Measurements from ENCODE around the gene PCDH15.

PCDH15 gene

DNA sequence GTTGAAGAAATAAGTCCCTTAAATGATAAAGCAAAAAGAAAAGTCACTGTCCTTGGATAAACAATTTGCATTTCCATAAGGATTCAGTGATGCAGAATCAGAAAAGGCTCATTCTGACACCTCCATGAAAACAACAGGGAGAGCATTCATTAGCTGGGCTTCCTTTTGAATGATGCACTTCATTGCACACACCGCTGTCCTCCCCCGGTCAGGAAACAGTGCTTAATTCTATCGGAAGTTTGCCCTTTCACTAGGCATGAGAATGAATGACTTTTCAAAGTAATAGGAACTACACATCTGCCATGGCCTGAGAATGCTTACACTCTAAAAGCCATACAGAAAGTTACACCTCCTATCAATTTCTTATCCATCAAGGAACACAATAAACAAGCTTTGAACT lies 4.2 kb downstream of the PCDH15 start:
- Histone ChIP-seq H3K27ac (ENCODE audit: low read depth, low read length) (no peak overlapping the region), H3K79me2 (ENCODE audit: control insufficient read depth, insufficient read depth, low read length, unreplicated experiment) (no peaks in the 10 kb centered on the region), H3K4me3 (ENCODE audit: low read depth, low read length) (no peak overlapping the region), H3K4me1 (ENCODE audit: control insufficient read depth, insufficient read depth, low read length, unreplicated experiment) (no peaks in the 10 kb centered on the region), H3K36me3 (ENCODE audit: insufficient read depth, low read length) (no peaks in the 10 kb centered on the region), H2AFZ (ENCODE audit: low read length, unreplicated experiment) (no peak overlapping the region), H3K27me3 (ENCODE audit: insufficient read depth, low read length) (no peaks in the 10 kb centered on the region)

DNA sequence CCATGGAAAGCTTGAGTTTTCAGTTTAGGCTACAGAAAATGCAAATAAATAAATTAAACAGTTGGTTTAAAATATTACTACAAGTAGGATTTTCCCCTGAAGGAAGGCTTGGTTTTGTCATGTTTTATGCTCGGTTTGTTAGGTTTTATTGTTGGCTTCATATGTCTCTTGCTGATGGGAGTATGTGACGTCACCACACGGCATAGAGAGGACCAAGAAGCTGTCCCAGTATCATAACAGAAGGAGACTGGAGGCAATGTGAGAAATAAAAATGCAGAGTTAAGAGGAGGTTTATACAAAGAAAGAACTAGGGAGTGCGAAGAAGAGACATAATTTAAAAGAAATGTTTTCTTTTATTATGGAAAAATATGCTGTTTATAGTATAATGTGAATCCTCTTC lies 24.4 kb downstream of the PCDH15 start:
- Histone ChIP-seq H3K36me3 (ENCODE audit: insufficient read depth, low read length) (no peaks in the 10 kb centered on the region), H3K4me3 (ENCODE audit: low read depth, low read length) (no peak overlapping the region), H3K27me3 (ENCODE audit: insufficient read depth, low read length) (no peaks in the 10 kb centered on the region), H2AFZ (ENCODE audit: low read length, unreplicated experiment) (no peak overlapping the region), H3K79me2 (ENCODE audit: control insufficient read depth, insufficient read depth, low read length, unreplicated experiment) (no peaks in the 10 kb centered on the region), H3K4me1 (ENCODE audit: control insufficient read depth, insufficient read depth, low read length, unreplicated experiment) (no peaks in the 10 kb centered on the region), H3K27ac (ENCODE audit: low read depth, low read length) (no peak overlapping the region)

DNA sequence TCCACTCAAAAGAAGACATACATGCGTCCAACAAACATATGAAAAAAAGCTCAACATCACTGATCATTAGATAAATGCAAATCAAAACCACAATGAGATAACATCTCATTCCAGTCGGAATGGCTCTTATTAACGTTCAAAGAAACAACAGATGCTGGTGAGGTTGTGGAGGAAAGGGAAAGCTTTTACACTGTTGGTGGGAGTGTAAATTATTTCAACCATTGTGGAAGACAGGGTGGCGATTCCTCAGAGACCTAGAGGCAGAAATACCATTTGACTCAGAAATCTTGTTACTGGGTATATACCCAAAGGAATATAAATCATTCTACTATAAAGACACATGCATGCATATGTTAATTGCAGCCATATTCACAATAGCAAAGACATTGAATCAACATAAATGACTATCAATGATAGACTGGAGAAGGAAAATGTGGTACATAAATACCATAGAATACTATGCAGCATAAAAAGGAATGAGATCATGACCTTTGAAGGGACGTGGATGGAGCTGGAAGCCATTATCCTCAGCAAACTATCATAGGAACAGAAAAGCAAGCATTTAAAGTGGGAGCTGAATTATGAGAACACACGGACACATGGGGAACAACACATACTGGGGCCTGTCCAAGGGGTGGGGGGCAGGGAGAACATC lies 28.4 kb downstream of the PCDH15 start:
- H3K79me2 ChIP-seq (ENCODE audit: control insufficient read depth, insufficient read depth, low read length, unreplicated experiment), result no peaks in the 10 kb centered on the region
- no peak overlapping the region for H3K27ac ChIP-seq (ENCODE audit: low read depth, low read length)
- H3K27me3 ChIP-seq (ENCODE audit: insufficient read depth, low read length), result no peaks in the 10 kb centered on the region
- H2AFZ ChIP-seq (ENCODE audit: low read length, unreplicated experiment), result no peak overlapping the region
- H3K4me3 ChIP-seq (ENCODE audit: low read depth, low read length), result no peak overlapping the region
- no peaks in the 10 kb centered on the region for H3K4me1 ChIP-seq (ENCODE audit: control insufficient read depth, insufficient read depth, low read length, unreplicated experiment)
- no peaks in the 10 kb centered on the region for H3K36me3 ChIP-seq (ENCODE audit: insufficient read depth, low read length)

DNA sequence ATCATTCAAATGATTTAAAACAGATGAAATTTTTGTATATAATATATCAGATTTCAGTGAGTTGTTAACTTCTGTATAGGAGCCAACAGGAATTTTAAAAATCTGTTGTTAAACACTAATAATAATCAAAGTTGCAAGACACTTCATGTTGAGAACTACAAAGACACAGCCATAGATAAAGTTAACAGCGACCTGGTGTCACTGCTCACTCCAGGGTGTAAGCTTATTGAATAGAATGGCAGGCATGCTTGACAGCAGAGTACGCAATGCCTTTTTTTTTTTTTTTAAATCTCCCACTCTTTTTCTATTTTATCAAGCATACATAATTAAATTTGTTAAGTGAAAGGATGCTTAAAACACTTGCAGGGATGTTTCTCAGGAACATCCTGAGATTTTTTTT lies 32.0 kb downstream of the PCDH15 start:
- Histone ChIP-seq H3K36me3 (ENCODE audit: insufficient read depth, low read length) (no peaks in the 10 kb centered on the region), H3K27ac (ENCODE audit: low read depth, low read length) (no peak overlapping the region), H3K4me3 (ENCODE audit: low read depth, low read length) (no peak overlapping the region), H3K4me1 (ENCODE audit: control insufficient read depth, insufficient read depth, low read length, unreplicated experiment) (no peaks in the 10 kb centered on the region), H3K27me3 (ENCODE audit: insufficient read depth, low read length) (no peaks in the 10 kb centered on the region), H3K79me2 (ENCODE audit: control insufficient read depth, insufficient read depth, low read length, unreplicated experiment) (no peaks in the 10 kb centered on the region), H2AFZ (ENCODE audit: low read length, unreplicated experiment) (no peak overlapping the region)

DNA sequence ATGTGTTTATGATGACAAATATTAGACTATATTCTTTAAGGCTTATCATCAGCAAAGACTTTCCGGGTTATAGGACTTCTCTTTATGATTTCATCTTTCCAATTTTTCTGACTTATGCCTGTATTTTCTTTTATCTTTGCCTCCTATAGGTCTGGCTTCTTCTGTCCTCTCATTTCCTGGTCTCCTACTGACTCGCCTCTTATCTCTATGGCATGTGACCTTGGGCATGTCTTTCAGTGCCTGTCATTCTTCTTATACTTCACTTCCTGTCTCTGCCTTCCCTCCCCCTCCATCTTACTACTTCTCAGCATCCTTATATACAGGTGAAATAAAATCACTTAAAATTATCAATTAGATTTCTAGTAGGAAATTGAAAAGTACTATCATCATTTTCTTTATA lies 42.2 kb downstream of the PCDH15 start:
- no peak overlapping the region for H3K4me3 ChIP-seq (ENCODE audit: low read depth, low read length)
- H3K27ac ChIP-seq (ENCODE audit: low read depth, low read length), result no peak overlapping the region
- no peaks in the 10 kb centered on the region for H3K79me2 ChIP-seq (ENCODE audit: control insufficient read depth, insufficient read depth, low read length, unreplicated experiment)
- H3K27me3 ChIP-seq (ENCODE audit: insufficient read depth, low read length), result no peaks in the 10 kb centered on the region
- H3K4me1 ChIP-seq (ENCODE audit: control insufficient read depth, insufficient read depth, low read length, unreplicated experiment), result no peaks in the 10 kb centered on the region
- no peak overlapping the region for H2AFZ ChIP-seq (ENCODE audit: low read length, unreplicated experiment)
- H3K36me3 ChIP-seq (ENCODE audit: insufficient read depth, low read length), result no peaks in the 10 kb centered on the region

DNA sequence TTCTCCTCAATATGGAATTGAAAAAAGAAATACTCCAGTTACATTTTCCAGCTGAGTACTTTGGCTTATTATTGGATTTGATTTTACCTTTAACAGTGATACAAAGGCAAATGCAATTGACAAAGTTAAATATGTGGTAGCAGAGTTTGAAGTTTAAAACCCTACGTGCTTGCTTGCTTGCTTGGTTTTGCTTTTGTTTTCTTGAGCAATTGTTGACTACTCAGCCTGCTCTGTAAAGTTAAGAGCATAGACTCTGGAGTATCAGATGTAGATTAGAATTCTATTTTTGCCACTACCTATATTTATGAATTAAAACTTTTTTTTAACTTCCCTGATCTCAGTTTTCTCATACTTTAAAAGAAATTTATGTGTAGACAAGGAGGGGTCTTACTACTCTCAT lies 51.4 kb downstream of the PCDH15 start:
- H2AFZ ChIP-seq (ENCODE audit: low read length, unreplicated experiment), result no peak overlapping the region

DNA sequence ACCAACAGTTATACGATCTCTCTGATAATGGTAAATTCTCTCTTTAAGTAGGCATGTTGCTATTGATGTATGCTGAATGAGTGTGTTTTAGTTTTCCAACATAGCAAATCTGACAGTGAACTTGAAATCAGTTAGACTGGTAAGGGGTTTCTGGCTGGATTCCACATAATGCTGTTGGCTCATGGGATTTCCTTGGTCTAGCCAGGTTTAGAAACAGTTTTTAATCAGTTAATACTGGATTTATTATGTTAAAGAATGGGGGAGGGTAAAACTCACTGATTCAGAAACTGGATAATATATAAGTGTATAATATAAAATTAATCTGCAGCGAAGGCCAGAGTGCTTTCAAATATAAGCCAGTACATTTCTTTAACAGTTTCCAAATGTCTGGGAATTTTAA lies 55.6 kb downstream of the PCDH15 start:
- Histone ChIP-seq H3K79me2 (ENCODE audit: control insufficient read depth, insufficient read depth, low read length, unreplicated experiment) (no peaks in the 10 kb centered on the region), H3K27ac (ENCODE audit: low read depth, low read length) (no peak overlapping the region), H3K4me1 (ENCODE audit: control insufficient read depth, insufficient read depth, low read length, unreplicated experiment) (no peaks in the 10 kb centered on the region), H3K27me3 (ENCODE audit: insufficient read depth, low read length) (no peaks in the 10 kb centered on the region), H2AFZ (ENCODE audit: low read length, unreplicated experiment) (no peak overlapping the region), H3K4me3 (ENCODE audit: low read depth, low read length) (no peak overlapping the region), H3K36me3 (ENCODE audit: insufficient read depth, low read length) (no peaks in the 10 kb centered on the region)

More for the DNA sequence above, 51.4 kb downstream of the PCDH15 start:
- Histone ChIP-seq H3K4me1 (ENCODE audit: control insufficient read depth, insufficient read depth, low read length, unreplicated experiment) (no peaks in the 10 kb centered on the region), H3K36me3 (ENCODE audit: insufficient read depth, low read length) (no peaks in the 10 kb centered on the region), H3K27ac (ENCODE audit: low read depth, low read length) (no peak overlapping the region), H3K27me3 (ENCODE audit: insufficient read depth, low read length) (no peaks in the 10 kb centered on the region), H3K4me3 (ENCODE audit: low read depth, low read length) (no peak overlapping the region), H3K79me2 (ENCODE audit: control insufficient read depth, insufficient read depth, low read length, unreplicated experiment) (no peaks in the 10 kb centered on the region)

DNA sequence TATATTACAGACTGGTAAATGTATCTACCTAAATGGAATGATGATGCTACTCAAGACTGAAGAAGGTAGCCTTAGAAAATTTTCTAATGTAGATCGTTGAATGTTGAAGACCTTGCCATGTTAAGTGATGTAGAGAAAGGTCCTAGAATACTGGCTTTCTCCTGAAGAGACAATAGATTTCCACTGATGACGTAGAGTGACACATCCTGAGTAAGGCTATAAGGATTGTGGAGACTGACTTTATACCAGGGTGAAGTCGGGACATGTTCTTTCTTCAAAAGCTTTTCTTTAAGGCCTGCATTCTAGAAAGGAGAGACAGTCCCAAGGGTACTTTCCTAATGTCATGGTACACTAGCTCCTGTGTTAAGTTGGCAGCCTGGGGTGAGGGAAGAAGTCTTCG lies 58.6 kb downstream of the PCDH15 start:
- H3K27ac ChIP-seq (ENCODE audit: low read depth, low read length), result no peak overlapping the region
- no peaks in the 10 kb centered on the region for H3K79me2 ChIP-seq (ENCODE audit: control insufficient read depth, insufficient read depth, low read length, unreplicated experiment)
- H3K4me3 ChIP-seq (ENCODE audit: low read depth, low read length), result no peak overlapping the region
- no peak overlapping the region for H2AFZ ChIP-seq (ENCODE audit: low read length, unreplicated experiment)
- no peaks in the 10 kb centered on the region for H3K4me1 ChIP-seq (ENCODE audit: control insufficient read depth, insufficient read depth, low read length, unreplicated experiment)
- H3K27me3 ChIP-seq (ENCODE audit: insufficient read depth, low read length), result no peaks in the 10 kb centered on the region
- no peaks in the 10 kb centered on the region for H3K36me3 ChIP-seq (ENCODE audit: insufficient read depth, low read length)

DNA sequence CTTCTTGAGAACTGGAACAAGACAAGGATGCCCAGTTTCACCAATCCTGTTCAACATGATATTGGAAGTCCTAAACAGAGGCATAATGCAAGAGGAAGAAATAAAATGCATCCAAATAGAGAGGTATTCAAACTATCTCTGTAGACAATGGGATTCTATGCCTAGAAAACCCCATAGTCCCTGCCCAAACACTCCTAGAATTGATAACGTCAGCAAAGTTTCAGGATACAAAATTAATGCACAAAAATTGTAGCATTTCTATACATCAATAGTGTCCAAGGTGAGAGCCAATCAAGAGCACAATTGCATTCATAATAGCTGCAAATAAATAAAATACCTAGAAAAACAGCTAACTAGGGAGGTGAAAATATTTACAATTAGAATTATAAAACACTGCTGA lies 72.5 kb downstream of the PCDH15 start:
- H3K36me3 ChIP-seq (ENCODE audit: insufficient read depth, low read length), result no peaks in the 10 kb centered on the region
- H2AFZ ChIP-seq (ENCODE audit: low read length, unreplicated experiment), result no peak overlapping the region
- H3K4me1 ChIP-seq (ENCODE audit: control insufficient read depth, insufficient read depth, low read length, unreplicated experiment), result no peaks in the 10 kb centered on the region
- H3K27me3 ChIP-seq (ENCODE audit: insufficient read depth, low read length), result no peaks in the 10 kb centered on the region
- no peak overlapping the region for H3K4me3 ChIP-seq (ENCODE audit: low read depth, low read length)
- H3K27ac ChIP-seq (ENCODE audit: low read depth, low read length), result no peak overlapping the region
- no peaks in the 10 kb centered on the region for H3K79me2 ChIP-seq (ENCODE audit: control insufficient read depth, insufficient read depth, low read length, unreplicated experiment)

DNA sequence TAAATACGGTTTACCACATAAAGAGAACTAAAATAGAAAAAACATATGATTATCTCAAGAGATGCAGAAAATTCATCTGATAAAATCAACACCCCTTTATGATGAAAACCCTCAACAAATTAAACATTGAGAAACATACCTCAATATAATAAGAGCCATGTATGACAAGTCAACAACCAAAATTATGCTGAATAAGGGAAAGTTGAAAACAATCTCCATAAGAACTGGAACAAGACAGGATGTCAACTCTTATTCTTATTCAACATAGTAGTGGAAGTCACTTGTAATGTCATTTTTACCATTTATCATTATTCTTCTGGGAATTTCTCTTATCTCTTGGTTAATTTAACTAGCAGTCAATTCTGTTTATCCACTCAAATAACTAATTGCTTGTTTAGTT lies 79.0 kb downstream of the PCDH15 start:
- Histone ChIP-seq H3K4me1 (ENCODE audit: control insufficient read depth, insufficient read depth, low read length, unreplicated experiment) (no peaks in the 10 kb centered on the region), H3K27me3 (ENCODE audit: insufficient read depth, low read length) (no peaks in the 10 kb centered on the region), H2AFZ (ENCODE audit: low read length, unreplicated experiment) (no peak overlapping the region), H3K4me3 (ENCODE audit: low read depth, low read length) (no peak overlapping the region), H3K36me3 (ENCODE audit: insufficient read depth, low read length) (no peaks in the 10 kb centered on the region), H3K27ac (ENCODE audit: low read depth, low read length) (no peak overlapping the region), H3K79me2 (ENCODE audit: control insufficient read depth, insufficient read depth, low read length, unreplicated experiment) (no peaks in the 10 kb centered on the region)

DNA sequence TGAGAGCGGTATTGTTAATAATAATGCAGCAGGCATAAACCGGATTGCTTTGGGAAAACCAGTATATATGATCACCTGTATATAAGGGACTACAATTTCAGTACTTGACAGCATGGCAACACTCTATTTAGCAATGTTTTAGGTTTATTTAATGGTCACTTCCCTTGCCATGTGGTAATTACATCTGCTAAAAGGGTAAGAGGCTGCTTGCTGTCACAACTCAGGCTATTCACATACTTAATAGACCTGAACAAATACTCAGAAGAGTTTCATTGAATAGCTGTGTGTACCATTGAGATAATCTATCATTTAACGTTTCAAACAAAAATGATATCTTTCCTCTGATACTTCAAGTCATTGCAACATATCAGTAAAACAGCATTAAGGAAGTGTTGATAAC lies 90.1 kb downstream of the PCDH15 start:
- Histone ChIP-seq H3K27ac (ENCODE audit: low read depth, low read length) (no peak overlapping the region), H2AFZ (ENCODE audit: low read length, unreplicated experiment) (no peak overlapping the region), H3K27me3 (ENCODE audit: insufficient read depth, low read length) (no peaks in the 10 kb centered on the region), H3K36me3 (ENCODE audit: insufficient read depth, low read length) (no peaks in the 10 kb centered on the region), H3K4me1 (ENCODE audit: control insufficient read depth, insufficient read depth, low read length, unreplicated experiment) (no peaks in the 10 kb centered on the region), H3K79me2 (ENCODE audit: control insufficient read depth, insufficient read depth, low read length, unreplicated experiment) (no peaks in the 10 kb centered on the region), H3K4me3 (ENCODE audit: low read depth, low read length) (no peak overlapping the region)

Data from ACC112 (cell line).